D341Med (cell line): Measurements from ENCODE around the gene NDRG2.
"Not testable (repeated sequence)": the region's sequence is repeated elsewhere in the genome, so short reads cannot be mapped to it uniquely, and the experiment has no call there.

ENCODE experiments used
- DNase-seq: peaks from one replicate; pipeline ENCODE4 v3.0.0; 2012; ENCODE audit warnings: low spot score

NDRG2 gene

GRCh38 chr14:21055432-21056117, 30.7 kb upstream of the NDRG2 start:
- no peak for DNase-seq

GRCh38 chr14:21054768-21055145, 29.9 kb upstream of the NDRG2 start:
- DNase-seq = no peak

GRCh38 chr14:21054123-21054767, 29.4 kb upstream of the NDRG2 start:
- no peak for DNase-seq

- no peak for DNase-seq
Observed at GRCh38 chr14:21053184-21054122, 28.6 kb upstream of the NDRG2 start.

- DNase-seq = no peak
Observed at GRCh38 chr14:21050597-21050996, 25.7 kb upstream of the NDRG2 start.

- DNase-seq = no peak
Observed at GRCh38 chr14:21049271-21049673, 24.4 kb upstream of the NDRG2 start.

GRCh38 chr14:21048638-21049037, 23.8 kb upstream of the NDRG2 start:
- DNase-seq = no peak

GRCh38 chr14:21047378-21047781, 22.5 kb upstream of the NDRG2 start:
- DNase-seq = no peak

- no peak for DNase-seq
Observed at GRCh38 chr14:21043974-21044618, 19.2 kb upstream of the NDRG2 start.

- DNase-seq = no peak
Observed at GRCh38 chr14:21043387-21043973, 18.6 kb upstream of the NDRG2 start.

GRCh38 chr14:21042918-21043317, 18.1 kb upstream of the NDRG2 start:
- DNase-seq = no peak

- no peak for DNase-seq
Observed at GRCh38 chr14:21041676-21042433, 17.0 kb upstream of the NDRG2 start, which contains the start of gene RNASE7. Gene RNASE7, plus strand, starts transcription at chr14:21042362. Its CDS starts 631 bp downstream, at chr14:21042993.

- DNase-seq = not testable (repeated sequence)
Observed at GRCh38 chr14:21040941-21041340, 16.1 kb upstream of the NDRG2 start.

- no peak for DNase-seq
Observed at GRCh38 chr14:21040370-21040925, 15.6 kb upstream of the NDRG2 start.

GRCh38 chr14:21039585-21040369, 14.9 kb upstream of the NDRG2 start:
- peak; percentile 64 for DNase-seq

- DNase-seq = no peak
Observed at GRCh38 chr14:21038441-21039422, 13.9 kb upstream of the NDRG2 start.

- no peak for DNase-seq
Observed at GRCh38 chr14:21037156-21037555, 12.3 kb upstream of the NDRG2 start.

GRCh38 chr14:21036751-21037150, 11.9 kb upstream of the NDRG2 start:
- DNase-seq = no peak

GRCh38 chr14:21034707-21035106, 9.8 kb upstream of the NDRG2 start, which contains the start of gene RNASE13:
Gene RNASE13, minus strand, starts transcription at chr14:21034807. Its CDS starts 519 bp downstream, at chr14:21034288.
- no peak for DNase-seq
